Immature natural killer cell (primary cell): Measurements from ENCODE around the gene AMN1. TPM values are rescaled to one million over a fixed set of nuclear protein-coding genes. Genes with fewer than 3 reads are reported as not detected.

Experiments used
- DNase-seq, 3 donors: peaks; one replicate each; pipeline ENCODE4 v3.0.0; 2022; ENCODE audit warnings: mixed read lengths in 1 of 3
- H3K27ac Mint-ChIP-seq, 6 donors: one replicate each; pipeline ENCODE4 v1.8.0; 2020; ENCODE audit warnings: mixed read lengths in 6 of 6, mild to moderate bottlenecking in 5 of 6, inconsistent platforms in 4 of 6, moderate library complexity in 3 of 6
- H3K27me3 Mint-ChIP-seq, 3 donors: one replicate each; pipeline ENCODE4 v1.8.0; 2020 to 2021; ENCODE audit warnings: low read depth in 3 of 3, mild to moderate bottlenecking in 3 of 3, mixed read lengths in 3 of 3, moderate library complexity in 3 of 3, inconsistent platforms in 1 of 3
- H3K36me3 Mint-ChIP-seq, 3 donors: one replicate each; pipeline ENCODE4 v1.8.0; 2020; ENCODE audit warnings: mixed read lengths in 3 of 3, inconsistent platforms in 2 of 3, mild to moderate bottlenecking in 2 of 3
- H3K4me1 Mint-ChIP-seq, 2 donors: one replicate each; pipeline ENCODE4 v1.8.0; 2020; ENCODE audit warnings: inconsistent platforms in 2 of 2, mild to moderate bottlenecking in 2 of 2, mixed read lengths in 2 of 2, moderate library complexity in 1 of 2
- H3K4me3 Mint-ChIP-seq, 5 donors: one replicate each; pipeline ENCODE4 v1.8.0; 2020; ENCODE audit warnings: mild to moderate bottlenecking in 5 of 5, mixed read lengths in 5 of 5, inconsistent platforms in 3 of 5, moderate library complexity in 3 of 5
- H3K9me3 Mint-ChIP-seq, 6 donors: one replicate each; pipeline ENCODE4 v1.8.0; 2020; ENCODE audit warnings: mild to moderate bottlenecking in 6 of 6, mixed read lengths in 6 of 6, inconsistent platforms in 4 of 6, moderate library complexity in 3 of 6
- polyA plus RNA-seq, 3 donors: library from polyadenylated mRNA; unstranded; fragments of 300-500 nt; fragmentation: Illumina TruSeq; gene quantifications; one replicate each; pipeline ENCODE4 v1.2.3, GENCODE V29; 2021

AMN1 gene
- polyA plus RNA-seq, 3 donors from 2014 or later: 5.5 to 20.5 (median 9.9) TPM

DNA sequence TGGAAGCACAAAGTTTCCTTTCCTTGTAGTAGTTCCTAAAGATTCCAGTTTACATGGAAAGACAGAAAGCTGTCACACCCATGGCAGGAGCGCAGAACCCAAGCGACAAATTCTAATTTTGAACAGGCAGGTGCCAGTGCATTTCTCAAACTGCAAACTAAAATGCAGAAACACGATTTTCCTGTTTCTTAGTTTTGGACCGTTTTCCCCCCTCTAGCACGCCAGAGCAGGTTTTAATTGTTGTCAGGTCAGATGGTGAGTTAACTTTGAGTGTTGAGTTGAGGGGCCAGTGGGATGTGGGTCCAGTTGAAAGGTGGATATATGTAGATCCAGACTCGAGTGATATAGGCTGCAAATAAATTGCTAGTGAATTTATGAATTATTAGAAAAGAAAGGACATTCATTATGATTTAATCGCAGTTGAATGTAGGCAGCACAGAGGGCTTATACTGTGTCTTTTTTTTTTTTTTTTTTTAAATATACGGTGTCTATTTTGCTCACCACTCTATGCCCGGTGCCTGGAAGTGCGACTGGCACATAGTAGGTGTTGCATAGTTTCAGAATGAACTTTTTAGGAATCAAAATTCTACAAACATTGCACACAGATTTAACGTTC, 70.2 kb downstream of the AMN1 start:
- Mint-ChIP-seq H3K36me3 (peaks cover 0 to 6% (median 0%) of the 10 kb centered on the region in 3 donors), H3K27ac (peak overlapping the region; percentile 89 to 100 (median 94)), H3K4me1 (peaks cover 12 to 24% of the 10 kb centered on the region in 2 donors), H3K9me3 (no peaks in the 10 kb centered on the region), H3K27me3 (peaks cover 2 to 5% (median 3%) of the 10 kb centered on the region in 3 donors), H3K4me3 (peak overlapping the region; percentile 88 to 98 (median 92))
- no peak for DNase-seq

DNA sequence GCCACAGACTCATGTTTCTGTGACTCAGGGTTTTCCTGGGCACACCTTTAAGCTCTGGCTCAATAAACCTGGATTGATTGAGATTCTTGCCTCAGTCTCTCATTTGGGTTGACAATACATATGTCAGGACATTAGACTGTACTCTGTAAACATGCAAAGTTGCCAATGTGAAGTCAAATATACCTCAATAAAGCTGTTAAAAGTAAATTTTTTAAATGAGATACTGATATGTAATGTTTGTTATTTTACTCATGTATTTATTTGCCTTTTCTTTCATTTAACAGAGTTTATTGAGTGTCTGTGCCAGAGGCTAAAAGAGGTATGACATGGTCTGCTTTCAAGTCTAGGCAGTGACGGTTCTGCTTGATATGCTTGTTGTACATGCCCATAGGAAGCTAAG, 73.0 kb downstream of the AMN1 start:
- Mint-ChIP-seq H3K36me3 (no peaks in the 10 kb centered on the region), H3K27ac (peak overlapping the region in 1 of 6 donors; percentile 5), H3K9me3 (no peaks in the 10 kb centered on the region), H3K27me3 (peaks cover 3 to 10% (median 5%) of the 10 kb centered on the region in 3 donors), H3K4me1 (peaks cover 20 to 36% of the 10 kb centered on the region in 2 donors), H3K4me3 (peak overlapping the region in 1 of 5 donors; percentile 40)
- no peak for DNase-seq

DNA sequence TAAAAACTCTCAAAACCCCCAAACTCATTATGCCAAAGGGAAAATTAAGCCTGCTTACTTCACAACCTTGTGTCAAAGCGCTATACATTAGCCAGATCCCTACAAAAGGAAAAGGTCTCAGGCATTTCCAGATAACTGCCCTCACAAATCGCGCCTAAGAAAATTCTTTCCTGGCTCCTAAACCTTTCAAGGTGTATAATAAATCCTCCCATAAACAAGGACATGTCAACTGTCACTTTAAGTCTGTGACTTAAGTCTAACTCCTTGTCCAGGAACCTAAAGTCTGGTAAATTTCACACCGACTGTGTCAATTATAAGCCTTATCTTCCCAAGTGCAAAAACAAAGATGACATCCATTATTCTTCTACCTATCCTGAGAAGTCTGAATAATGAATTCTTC, 73.6 kb downstream of the AMN1 start:
- no peak overlapping the region for H3K4me3 Mint-ChIP-seq

DNA sequence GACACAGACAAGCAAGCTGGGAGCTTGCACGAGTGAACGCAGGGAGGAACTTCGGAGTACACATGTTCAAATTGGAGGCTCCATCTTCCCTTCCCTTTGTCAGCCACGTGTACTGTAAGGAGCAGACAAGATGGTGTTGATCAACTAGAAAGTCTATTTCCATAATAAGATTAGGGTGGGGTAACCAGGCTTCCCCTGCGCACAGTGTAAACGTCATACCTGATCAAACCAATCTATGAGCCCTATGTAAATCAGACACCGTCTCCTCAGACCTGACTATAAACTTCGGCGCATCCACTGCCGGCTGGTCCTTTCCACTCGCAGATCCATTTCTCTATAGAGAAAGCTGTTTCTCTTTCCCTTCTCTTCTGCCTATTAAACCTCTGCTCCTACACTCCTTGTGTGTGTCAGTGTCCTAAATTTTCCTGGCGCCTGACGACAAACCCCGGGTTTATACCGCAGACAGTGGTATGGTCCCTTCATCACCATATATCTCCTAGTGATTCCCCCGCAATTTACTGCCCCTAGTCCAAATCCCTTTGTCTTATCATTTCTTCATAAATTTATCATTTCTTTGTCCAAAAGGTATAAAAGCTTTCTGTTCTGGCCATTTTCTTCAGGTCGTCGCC, 76.8 kb downstream of the AMN1 start:
- peaks cover 1 to 8% (median 5%) of the 10 kb centered on the region in 3 donors for H3K27me3 Mint-ChIP-seq
- no peaks in the 10 kb centered on the region for H3K36me3 Mint-ChIP-seq
- H3K4me1 Mint-ChIP-seq: peaks cover 9 to 14% of the 10 kb centered on the region in 2 donors
- H3K27ac Mint-ChIP-seq: peak overlapping the region in 4 of 6 donors; percentile 20 to 85 (median 75)
- DNase-seq: no peak
- peak overlapping the region in 2 of 5 donors; percentile 36 for H3K4me3 Mint-ChIP-seq
- no peaks in the 10 kb centered on the region for H3K9me3 Mint-ChIP-seq

More for the DNA sequence above, 73.6 kb downstream of the AMN1 start:
- H3K36me3 Mint-ChIP-seq: no peaks in the 10 kb centered on the region
- no peak overlapping the region for H3K27ac Mint-ChIP-seq
- H3K4me1 Mint-ChIP-seq: peaks cover 19 to 31% of the 10 kb centered on the region in 2 donors
- H3K9me3 Mint-ChIP-seq: no peaks in the 10 kb centered on the region
- no peak for DNase-seq
- H3K27me3 Mint-ChIP-seq: peaks cover 3 to 10% (median 5%) of the 10 kb centered on the region in 3 donors

DNA sequence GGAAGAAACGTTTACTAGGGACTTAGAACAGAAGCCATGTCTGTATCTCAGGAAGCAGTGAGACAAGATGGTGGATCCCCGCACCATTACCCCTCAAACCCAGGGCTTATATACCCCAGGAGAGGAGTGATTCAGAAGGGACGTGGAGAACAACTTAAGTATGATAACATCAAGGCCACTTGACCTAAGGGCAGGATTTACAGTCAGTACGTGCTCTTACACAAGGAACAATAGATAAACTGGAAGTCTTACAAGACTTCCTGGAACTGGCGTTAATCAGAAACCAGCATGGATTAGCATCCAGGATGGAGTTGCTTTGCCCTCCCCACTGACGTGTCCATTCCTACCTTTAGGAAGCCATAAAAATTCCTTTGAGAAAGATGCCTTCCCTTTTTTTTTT, 77.9 kb downstream of the AMN1 start:
- H3K36me3 Mint-ChIP-seq: no peaks in the 10 kb centered on the region
- no peak overlapping the region for H3K4me3 Mint-ChIP-seq
- no peak for DNase-seq
- H3K9me3 Mint-ChIP-seq: no peaks in the 10 kb centered on the region
- H3K27me3 Mint-ChIP-seq: peaks cover under 1 to 5% (median 5%) of the 10 kb centered on the region in 3 donors
- H3K4me1 Mint-ChIP-seq: peaks cover 9 to 14% of the 10 kb centered on the region in 2 donors
- no peak overlapping the region for H3K27ac Mint-ChIP-seq

DNA sequence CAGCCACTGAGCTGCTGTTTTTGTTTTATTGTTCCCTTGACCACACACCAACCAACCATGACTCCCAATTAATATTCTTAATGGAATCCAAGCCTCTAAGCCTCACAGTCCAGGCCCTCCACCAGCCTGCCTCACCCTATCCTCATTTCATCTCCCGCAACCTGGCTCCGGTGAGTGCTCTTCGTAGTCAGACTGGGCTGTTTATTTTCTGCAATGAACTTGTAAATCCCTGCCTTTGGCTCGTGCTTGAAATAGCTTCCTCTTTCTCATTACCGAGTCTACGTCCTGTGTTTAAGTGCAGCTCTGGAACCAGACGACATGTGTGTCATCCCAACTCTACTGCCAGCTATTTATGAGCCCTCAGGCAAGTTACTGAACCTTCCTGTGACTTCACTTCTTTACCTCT, 81.7 kb downstream of the AMN1 start:
- Mint-ChIP-seq H3K36me3 (no peaks in the 10 kb centered on the region), H3K4me3 (no peak overlapping the region), H3K27ac (no peak overlapping the region)

DNA sequence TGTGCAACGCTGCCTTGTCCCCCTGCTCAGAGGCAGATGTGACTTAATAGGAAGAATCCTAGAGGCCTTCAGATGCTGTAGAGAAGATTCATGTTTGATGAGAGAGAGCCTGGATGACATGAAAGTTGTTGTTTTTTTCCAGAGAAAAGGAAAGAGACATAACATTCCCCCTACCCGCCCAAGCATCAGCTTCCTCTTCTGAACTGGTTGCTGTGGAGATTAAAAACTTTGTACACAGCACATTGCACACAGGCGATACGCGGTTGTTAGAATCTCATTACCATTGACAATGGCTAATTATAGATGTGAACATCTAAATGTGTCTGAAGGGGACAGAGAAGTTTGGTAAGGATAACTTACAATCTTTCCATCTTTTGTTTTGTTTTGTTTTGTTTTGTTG, 82.9 kb downstream of the AMN1 start:
- H3K9me3 Mint-ChIP-seq: no peaks in the 10 kb centered on the region
- H3K4me3 Mint-ChIP-seq: no peak overlapping the region
- H3K36me3 Mint-ChIP-seq: no peaks in the 10 kb centered on the region
- no peaks in the 10 kb centered on the region for H3K4me1 Mint-ChIP-seq
- DNase-seq: no peak
- no peak overlapping the region for H3K27ac Mint-ChIP-seq
- H3K27me3 Mint-ChIP-seq: peaks cover 0 to 1% (median 0%) of the 10 kb centered on the region in 3 donors

More for the DNA sequence above, 81.7 kb downstream of the AMN1 start:
- no peaks in the 10 kb centered on the region for H3K9me3 Mint-ChIP-seq
- no peaks in the 10 kb centered on the region for H3K4me1 Mint-ChIP-seq
- DNase-seq: no peak
- peaks cover 0 to 3% (median under 1%) of the 10 kb centered on the region in 3 donors for H3K27me3 Mint-ChIP-seq

DNA sequence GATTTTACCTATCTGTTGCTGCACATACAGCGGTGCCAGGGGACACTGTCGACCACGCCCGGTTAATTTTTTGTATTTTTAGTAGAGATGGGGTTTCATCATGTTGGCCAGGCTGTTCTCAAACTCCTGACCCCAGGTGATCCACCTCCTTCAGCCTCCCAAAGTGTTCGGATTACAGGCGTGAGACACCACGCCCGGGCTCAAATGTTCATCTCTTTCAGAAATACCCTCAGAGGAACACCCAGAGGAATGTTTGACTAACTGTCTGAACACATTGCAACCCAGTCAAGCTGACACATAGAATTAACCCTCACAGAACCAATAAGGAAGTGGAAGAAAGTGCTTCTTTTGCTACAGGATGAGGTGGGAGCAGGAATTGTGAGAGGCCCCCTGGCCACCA, 84.3 kb downstream of the AMN1 start:
- no peak overlapping the region for H3K27ac Mint-ChIP-seq

DNA sequence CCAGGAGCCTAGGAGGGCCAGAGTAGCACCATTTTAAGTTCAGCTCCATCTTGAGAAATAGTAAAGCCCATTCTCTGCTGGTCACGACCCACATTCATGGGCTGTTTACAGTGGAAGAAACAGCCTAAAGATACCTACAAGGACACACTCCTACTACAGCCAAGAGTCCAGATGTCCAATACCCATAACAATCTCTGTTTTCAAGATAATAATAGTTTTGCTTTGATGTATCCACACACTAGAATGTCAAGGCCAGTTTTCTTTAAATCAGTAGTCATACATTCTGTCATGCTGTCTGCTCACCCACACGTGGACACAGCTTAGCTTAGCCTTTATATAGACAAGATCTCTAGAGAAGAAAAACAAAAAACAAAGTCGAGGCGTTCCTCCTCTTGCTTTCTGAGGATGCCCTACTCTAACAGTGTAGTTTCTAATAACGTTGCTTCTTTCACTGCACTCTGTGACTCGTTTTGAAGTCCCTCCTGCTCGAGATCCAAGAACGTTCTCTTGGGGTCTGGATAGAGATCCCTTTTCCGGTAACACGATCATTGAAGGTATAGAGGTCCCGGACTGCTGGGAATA, 87.2 kb downstream of the AMN1 start:
- H3K36me3 Mint-ChIP-seq: no peaks in the 10 kb centered on the region
- H3K9me3 Mint-ChIP-seq: no peaks in the 10 kb centered on the region
- peaks cover under 1 to 3% of the 10 kb centered on the region in 2 donors for H3K4me1 Mint-ChIP-seq
- no peak overlapping the region for H3K4me3 Mint-ChIP-seq
- no peak for DNase-seq
- no peak overlapping the region for H3K27ac Mint-ChIP-seq
- H3K27me3 Mint-ChIP-seq: peaks cover 0 to 1% (median 0%) of the 10 kb centered on the region in 3 donors

More for the DNA sequence above, 84.3 kb downstream of the AMN1 start:
- H3K27me3 Mint-ChIP-seq: peaks cover 0 to 1% (median 0%) of the 10 kb centered on the region in 3 donors
- no peaks in the 10 kb centered on the region for H3K4me1 Mint-ChIP-seq
- no peaks in the 10 kb centered on the region for H3K36me3 Mint-ChIP-seq
- no peak for DNase-seq
- no peaks in the 10 kb centered on the region for H3K9me3 Mint-ChIP-seq
- no peak overlapping the region for H3K4me3 Mint-ChIP-seq

DNA sequence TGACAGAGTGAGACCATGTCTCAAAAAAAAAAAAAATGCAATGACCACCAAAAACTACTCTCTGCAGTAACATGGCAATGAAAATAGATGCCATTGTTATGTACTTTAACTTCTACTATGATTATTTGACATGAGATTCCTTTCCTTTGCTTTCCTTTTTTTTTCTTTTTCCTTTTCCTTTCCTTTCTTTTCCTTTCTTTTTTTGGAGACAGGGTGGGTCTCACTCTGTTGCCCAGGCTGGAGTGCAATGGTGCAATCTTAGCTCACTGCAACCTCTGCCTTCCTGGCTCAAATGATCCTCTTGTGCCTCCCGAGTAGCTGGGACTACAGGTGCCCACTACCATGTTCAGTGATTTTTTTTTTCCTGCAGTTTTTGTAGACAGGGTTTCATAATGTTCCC, 94.2 kb downstream of the AMN1 start:
- Mint-ChIP-seq H3K4me1 (peaks cover 2 to 7% of the 10 kb centered on the region in 2 donors), H3K9me3 (no peaks in the 10 kb centered on the region), H3K27me3 (peaks cover 0 to 7% (median 4%) of the 10 kb centered on the region in 3 donors), H3K36me3 (no peaks in the 10 kb centered on the region), H3K27ac (no peak overlapping the region), H3K4me3 (no peak overlapping the region)
- DNase-seq: no peak

DNA sequence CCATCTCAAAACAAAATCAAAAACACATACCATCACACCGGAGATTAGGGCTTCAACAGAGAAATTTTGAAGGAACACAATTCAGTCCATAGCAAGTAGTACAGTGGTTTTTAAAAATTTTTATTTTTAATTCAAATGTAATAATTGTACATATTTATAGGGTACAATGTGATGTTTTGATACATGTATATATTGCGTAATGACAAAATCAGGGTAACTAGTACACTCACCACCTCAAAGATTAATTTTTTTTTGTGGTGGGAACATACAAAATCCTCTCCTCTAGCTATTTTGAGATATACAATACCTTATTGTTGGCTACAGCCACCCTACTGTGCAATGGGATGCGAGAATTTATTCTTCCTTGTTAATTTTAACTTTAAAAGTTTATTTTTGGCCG, 95.4 kb downstream of the AMN1 start:
- Mint-ChIP-seq H3K36me3 (no peaks in the 10 kb centered on the region), H3K27ac (no peak overlapping the region), H3K4me1 (peaks cover 2 to 7% of the 10 kb centered on the region in 2 donors), H3K4me3 (no peak overlapping the region), H3K9me3 (no peaks in the 10 kb centered on the region), H3K27me3 (peaks cover 0 to 7% (median 4%) of the 10 kb centered on the region in 3 donors)
- no peak for DNase-seq

DNA sequence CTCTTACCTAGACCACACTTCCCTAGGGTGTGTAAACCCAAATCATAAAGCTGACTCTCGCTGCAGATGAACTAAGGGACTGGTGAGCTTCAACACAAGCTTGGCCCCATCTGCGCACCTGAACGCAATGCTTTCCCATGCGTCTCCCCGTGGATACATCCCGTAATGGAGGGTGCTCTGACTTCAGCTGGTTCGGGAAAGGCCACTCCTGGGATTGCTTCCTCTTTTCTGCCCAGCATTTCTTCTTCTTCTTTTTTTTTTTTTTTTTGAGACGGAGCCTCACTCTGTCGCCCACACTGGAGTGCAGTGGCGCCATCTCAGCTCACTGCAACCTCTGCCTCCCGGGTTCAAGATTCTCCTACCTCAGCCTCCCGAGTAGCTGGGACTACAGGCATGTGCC, 97.0 kb downstream of the AMN1 start:
- H3K27ac Mint-ChIP-seq: no peak overlapping the region
- H3K4me3 Mint-ChIP-seq: no peak overlapping the region

DNA sequence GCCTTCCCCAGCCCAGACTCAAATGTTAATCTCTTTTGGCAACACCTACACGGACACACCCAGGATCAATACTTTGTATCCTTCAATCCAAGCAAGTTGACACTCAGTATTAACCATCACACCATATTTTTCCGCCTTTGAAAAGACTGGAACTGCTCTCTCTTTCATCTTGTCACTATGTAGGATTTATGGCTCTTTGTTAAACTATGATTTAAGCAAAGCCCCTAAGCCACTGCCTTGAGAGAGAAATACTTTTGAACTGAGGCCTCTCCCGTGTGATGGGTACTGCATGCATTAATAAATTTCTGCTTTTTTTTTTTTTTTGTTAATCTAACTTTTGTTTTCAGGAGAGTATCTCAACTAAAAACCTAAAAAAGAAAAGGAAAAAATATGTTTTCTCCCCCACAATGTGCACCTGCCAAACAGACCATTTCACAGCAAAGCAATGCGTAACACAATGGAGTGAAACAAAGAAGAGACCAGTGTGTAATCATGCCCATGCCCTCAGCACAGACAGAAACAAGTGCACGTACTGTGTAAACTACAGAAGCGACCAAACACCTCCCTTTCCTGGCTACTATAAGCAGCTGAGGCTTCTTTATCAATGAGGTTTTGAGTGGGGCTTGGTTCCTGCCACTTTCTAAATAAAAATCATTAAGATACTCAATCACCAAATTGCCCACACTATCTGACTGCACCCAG, 97.6 kb downstream of the AMN1 start:
- H3K4me1 Mint-ChIP-seq: peaks cover under 1 to 2% of the 10 kb centered on the region in 2 donors
- H3K27ac Mint-ChIP-seq: no peak overlapping the region
- H3K9me3 Mint-ChIP-seq: no peaks in the 10 kb centered on the region
- peaks cover 0 to 5% (median 4%) of the 10 kb centered on the region in 3 donors for H3K27me3 Mint-ChIP-seq
- peaks cover 0 to 3% (median 0%) of the 10 kb centered on the region in 3 donors for H3K36me3 Mint-ChIP-seq
- no peak for DNase-seq
- H3K4me3 Mint-ChIP-seq: no peak overlapping the region

More for the DNA sequence above, 97.0 kb downstream of the AMN1 start:
- peaks cover 0 to 7% (median 4%) of the 10 kb centered on the region in 3 donors for H3K27me3 Mint-ChIP-seq
- DNase-seq: no peak
- H3K4me1 Mint-ChIP-seq: peaks cover 2 to 6% of the 10 kb centered on the region in 2 donors
- peaks cover 0 to 3% (median 0%) of the 10 kb centered on the region in 3 donors for H3K36me3 Mint-ChIP-seq
- no peaks in the 10 kb centered on the region for H3K9me3 Mint-ChIP-seq
